ENCODE results near the gene AKAP8L.
"Not testable (repeated sequence)": the region's sequence is repeated elsewhere in the genome, so short reads cannot be mapped to it uniquely, and the experiment has no call there.

Gene AKAP8L

DNA sequence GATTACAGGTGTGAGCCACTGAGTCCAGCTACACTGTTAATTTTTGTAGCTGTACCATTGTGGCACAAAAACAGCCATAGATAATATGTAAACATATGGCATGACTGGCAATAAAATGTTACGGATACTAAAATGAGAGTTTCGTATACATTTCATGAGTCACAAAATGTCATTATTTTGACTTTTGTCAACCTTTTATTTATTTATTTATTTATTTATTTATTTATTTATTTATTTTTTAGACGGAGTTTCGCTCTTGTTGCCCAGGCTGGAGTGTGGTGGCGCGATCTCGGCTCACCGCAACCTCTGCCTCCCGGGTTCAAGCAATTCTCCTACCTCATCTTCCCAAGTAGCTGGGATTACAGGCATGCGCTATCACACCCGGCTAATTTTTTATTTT lies 77.5 kb downstream of the AKAP8L start:
- DNase-seq = not testable (repeated sequence)

- no peak for DNase-seq
Observed at GRCh38 chr19:15340086-15340485, 78.7 kb downstream of the AKAP8L start.

GRCh38 chr19:15337202-15337601 lies 81.6 kb downstream of the AKAP8L start:
- no peak for DNase-seq

DNA sequence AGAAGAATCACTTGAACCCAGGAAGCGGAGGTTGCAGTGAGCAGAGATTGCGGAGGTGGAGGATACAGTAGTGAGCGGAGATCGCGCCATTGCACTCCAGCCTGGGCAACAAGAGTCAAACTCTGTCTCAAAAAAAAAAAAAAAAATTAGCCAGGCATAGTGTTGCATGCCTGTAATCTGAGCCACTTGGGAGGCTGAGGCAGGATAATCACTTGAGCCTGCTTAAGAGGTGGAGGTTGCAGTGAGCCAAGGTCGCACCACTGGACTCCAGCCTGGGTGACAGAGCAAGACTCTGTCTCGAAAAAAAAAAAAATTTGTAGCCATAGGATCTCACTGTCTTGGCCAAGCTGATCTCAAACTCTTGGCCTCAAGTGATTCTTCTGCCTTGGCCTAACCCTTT lies 82.8 kb downstream of the AKAP8L start:
- not testable (repeated sequence) for DNase-seq

- DNase-seq = peak; percentile 87
Observed at GRCh38 chr19:15332311-15332996, 86.3 kb downstream of the AKAP8L start, which contains the start of gene BRD4. BRD4 (minus strand) TSS chr19:15332539; CDS start chr19:15273099, 59,440 bp downstream.

GRCh38 chr19:15331419-15332310 lies 87.1 kb downstream of the AKAP8L start:
- DNase-seq = peak; percentile 68

GRCh38 chr19:15330801-15331418 lies 87.9 kb downstream of the AKAP8L start:
- DNase-seq = peak; percentile 74
